Right atrium auricular region (tissue), 2 donors: ENCODE measurements around the gene LYL1. TPM values are rescaled to one million over a fixed set of nuclear protein-coding genes. Genes with fewer than 3 reads are reported as not detected.

Source experiments
- DNase-seq: peaks from one replicate; pipeline ENCODE4 v3.0.0-alpha.2; 2019; ENCODE audit warnings: low spot score
- H3K27ac ChIP-seq, 2 donors: fragments of 200-600 bp; sonication (generic); 1 replicate in 1 of 2; 2 replicates in 1 of 2; pipeline ENCODE4 v1.5.1; 2016 to 2019
- H3K27me3 ChIP-seq, 2 donors: fragments of 200-600 bp; sonication (generic); one replicate each; pipeline versions ENCODE4 v1.5.1 to v1.6.0; 2017 to 2019
- H3K36me3 ChIP-seq: fragments of 200-600 bp; sonication (generic); one replicate; pipeline ENCODE4 v1.5.1; 2016
- H3K4me1 ChIP-seq, 2 donors: fragments of 200-600 bp; sonication (generic); one replicate each; pipeline versions ENCODE4 v1.5.1 to v1.6.0; 2017 to 2019
- H3K4me3 ChIP-seq, 2 donors: fragments of 200-600 bp; sonication (generic); 1 replicate in 1 of 2; 2 replicates in 1 of 2; pipeline ENCODE4 v1.5.1; 2017 to 2019; ENCODE audit warnings: mild to moderate bottlenecking in 1 of 2, moderate library complexity in 1 of 2
- H3K9me3 ChIP-seq, 2 donors: fragments of 200-600 bp; sonication (generic); one replicate each; pipeline ENCODE4 v1.5.1; 2019
- total RNA-seq, 2 donors: library from RNA; depleted of rRNA; stranded (reverse); fragments of >200 nt; gene quantifications; one replicate each; pipeline ENCODE4 v1.1.0, GENCODE V29; 2016
- TF ChIP-seq, protein P1 (sequence below), 2 donors: fragments of 200-600 bp; sonication (generic); IDR thresholded peaks; one replicate each; pipeline ENCODE4 v1.5.1; 2019; ENCODE audit warnings: antibody characterized with exemption in 2 of 2

Gene LYL1
- total RNA-seq, 2 donors from 2014 or later: 10.2 to 15.3 TPM

DNA sequence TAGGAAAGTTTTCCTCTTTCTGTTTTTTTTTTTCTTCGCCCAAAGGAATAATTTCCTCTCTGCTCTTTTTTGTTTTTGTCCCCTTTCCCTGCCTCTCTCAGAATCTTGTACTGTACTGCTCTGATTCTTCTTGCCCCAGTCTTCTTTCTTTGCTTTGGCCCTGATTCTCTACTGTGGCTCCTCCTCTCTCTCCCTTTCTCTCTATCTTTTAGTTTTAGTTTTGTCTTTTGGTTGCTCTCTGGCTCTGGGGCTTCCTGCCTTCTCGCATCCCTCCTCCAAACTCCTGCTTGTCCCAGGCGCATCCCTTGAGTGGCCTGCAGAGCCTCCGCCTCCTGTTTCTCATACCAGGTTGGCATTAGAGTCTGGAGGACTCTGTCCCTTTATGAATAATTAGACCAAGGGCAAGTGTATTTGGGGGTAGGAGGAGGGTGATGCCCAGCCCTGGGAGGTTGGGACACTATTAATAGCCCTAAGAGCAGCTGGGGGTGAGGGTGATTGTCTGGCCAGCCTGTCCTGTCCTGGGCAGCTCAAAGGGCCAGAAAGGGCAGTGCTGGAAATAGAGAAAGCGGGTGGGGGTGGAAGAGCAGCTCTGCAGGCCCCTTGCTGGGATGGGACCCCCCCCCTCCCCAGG is 39.1 kb downstream of the LYL1 start:
- TF ChIP-seq, protein P1, sequence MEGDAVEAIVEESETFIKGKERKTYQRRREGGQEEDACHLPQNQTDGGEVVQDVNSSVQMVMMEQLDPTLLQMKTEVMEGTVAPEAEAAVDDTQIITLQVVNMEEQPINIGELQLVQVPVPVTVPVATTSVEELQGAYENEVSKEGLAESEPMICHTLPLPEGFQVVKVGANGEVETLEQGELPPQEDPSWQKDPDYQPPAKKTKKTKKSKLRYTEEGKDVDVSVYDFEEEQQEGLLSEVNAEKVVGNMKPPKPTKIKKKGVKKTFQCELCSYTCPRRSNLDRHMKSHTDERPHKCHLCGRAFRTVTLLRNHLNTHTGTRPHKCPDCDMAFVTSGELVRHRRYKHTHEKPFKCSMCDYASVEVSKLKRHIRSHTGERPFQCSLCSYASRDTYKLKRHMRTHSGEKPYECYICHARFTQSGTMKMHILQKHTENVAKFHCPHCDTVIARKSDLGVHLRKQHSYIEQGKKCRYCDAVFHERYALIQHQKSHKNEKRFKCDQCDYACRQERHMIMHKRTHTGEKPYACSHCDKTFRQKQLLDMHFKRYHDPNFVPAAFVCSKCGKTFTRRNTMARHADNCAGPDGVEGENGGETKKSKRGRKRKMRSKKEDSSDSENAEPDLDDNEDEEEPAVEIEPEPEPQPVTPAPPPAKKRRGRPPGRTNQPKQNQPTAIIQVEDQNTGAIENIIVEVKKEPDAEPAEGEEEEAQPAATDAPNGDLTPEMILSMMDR (IDR thresholded peaks at IDR 0.05): no peak
- no peaks in the 10 kb centered on the region for H3K36me3 ChIP-seq
- peaks cover 0 to 100% of the 10 kb centered on the region in 2 donors for H3K4me1 ChIP-seq
- H3K4me3 ChIP-seq: no peak overlapping the region
- no peaks in the 10 kb centered on the region for H3K9me3 ChIP-seq
- H3K27me3 ChIP-seq: no peaks in the 10 kb centered on the region
- peak overlapping the region; percentile 91 for H3K27ac ChIP-seq
- DNase-seq: no peak

DNA sequence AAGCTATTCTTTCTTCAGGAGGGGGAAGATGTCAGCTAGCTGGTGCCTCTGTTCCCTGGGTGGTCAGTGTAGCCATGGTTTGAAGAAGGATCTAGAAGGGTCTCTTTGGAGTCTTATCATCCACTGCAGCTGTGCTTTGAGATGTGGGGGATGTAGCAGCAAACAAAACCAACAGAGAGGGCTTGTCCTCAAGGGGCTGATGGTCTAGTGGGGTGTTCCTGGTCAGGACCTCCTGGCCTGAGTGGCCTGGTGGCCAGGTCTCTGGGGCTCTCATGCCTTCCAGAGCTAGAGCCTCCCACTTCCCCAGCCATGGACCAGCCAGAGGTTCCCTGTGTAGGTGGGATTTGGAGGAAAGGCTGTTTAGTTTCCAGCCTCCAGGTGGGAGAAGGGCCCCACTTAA is 40.3 kb downstream of the LYL1 start:
- H3K4me3 ChIP-seq: no peak overlapping the region
- no peaks in the 10 kb centered on the region for H3K36me3 ChIP-seq
- TF ChIP-seq, protein P1 (IDR thresholded peaks at IDR 0.05): no peak
- H3K4me1 ChIP-seq: peaks cover 0 to 100% of the 10 kb centered on the region in 2 donors
- DNase-seq: no peak
- peak overlapping the region; percentile 91 for H3K27ac ChIP-seq
- no peaks in the 10 kb centered on the region for H3K27me3 ChIP-seq
- no peaks in the 10 kb centered on the region for H3K9me3 ChIP-seq

DNA sequence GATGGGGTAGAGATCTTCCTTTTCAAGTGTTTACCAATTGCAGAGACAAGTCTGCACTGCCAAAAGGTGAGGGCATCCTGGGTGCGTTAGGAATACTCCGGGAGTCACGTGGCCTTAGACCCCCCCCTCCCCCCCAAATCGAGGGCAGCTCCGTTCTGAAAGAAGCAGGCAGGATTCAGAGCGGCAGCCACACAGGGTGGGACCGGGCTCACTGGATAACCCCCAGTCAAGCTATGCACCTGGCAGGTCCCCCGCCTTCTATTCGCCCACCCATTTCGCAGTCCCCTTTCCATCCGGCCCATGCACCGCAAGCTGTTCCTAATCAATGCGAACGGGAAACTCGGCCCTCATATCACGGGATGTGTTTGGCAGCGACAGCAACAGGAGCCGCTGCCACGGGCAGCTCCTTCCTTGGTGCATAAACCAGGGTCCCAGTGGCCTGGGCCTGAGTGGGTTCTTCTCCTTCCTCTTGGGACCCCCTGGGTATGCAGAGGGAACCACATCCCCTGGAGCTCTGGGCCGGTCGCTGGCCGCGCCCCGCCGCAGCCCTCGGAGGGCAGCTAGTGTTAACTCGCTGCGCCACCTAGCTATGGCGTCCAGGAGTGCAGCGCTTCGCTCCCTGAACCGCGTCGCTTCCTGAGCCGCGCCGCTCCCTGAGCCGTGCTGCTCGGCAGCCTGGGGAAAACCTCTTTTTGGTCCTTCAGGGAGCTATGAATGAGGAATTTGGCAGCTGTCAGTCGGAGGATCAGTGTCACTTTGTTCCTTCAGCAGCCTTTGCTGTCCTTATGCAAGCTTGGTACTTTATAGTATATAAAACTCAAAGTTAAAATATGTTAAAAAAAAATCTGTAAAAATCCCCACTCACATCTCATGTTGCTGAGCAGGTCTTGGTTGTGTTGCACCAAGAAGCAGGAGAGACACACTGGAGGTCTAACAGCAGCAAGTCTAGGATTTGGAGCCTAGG is 41.4 kb downstream of the LYL1 start:
- peak; percentile 80 for DNase-seq
- peak overlapping the region; percentile 91 for H3K27ac ChIP-seq
- H3K9me3 ChIP-seq: no peaks in the 10 kb centered on the region
- H3K27me3 ChIP-seq: no peaks in the 10 kb centered on the region
- no peaks in the 10 kb centered on the region for H3K36me3 ChIP-seq
- TF ChIP-seq, protein P1 (IDR thresholded peaks at IDR 0.05): peak; percentile 94 to 99
- H3K4me3 ChIP-seq: peak overlapping the region; percentile 29 to 50
- H3K4me1 ChIP-seq: peaks cover 0 to 100% of the 10 kb centered on the region in 2 donors

DNA sequence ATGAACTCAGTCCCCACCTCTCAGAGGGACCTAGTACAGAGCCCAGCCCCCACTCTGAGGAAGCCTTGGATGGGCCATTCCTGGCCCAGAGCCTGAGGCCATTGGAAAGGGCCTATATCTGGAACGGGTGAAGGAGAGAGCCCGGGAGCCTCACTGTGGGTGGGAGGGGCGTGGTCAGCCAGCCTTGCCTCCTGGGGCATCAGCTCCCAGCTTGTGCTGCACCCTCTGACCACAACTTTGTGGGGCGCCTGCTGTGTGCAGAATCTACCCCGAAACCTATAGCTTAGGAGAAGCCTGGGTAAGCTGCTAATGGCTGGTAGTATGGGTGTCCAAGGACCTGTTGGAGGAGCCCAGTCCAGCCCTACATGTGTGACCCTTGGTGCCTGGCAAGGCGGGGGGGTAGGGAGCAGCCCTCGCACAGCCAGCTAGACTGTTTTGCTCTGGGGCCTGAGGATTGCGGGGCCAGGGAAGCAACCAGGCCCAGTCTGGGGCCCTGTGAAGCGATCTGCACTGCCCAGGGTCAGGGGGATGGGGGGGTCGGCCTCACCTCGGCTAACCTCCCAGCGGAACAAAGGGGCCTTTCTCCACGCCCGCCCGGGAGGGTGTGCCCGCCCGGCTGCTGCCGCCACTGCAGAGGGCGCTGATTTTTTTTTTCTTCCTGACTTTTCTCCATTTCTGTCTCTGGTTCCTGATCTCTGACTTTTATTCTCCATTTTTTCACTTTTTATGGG is 42.3 kb downstream of the LYL1 start:
- Histone ChIP-seq H3K27me3 (no peaks in the 10 kb centered on the region), H3K27ac (peak overlapping the region; percentile 91), H3K4me1 (peaks cover 0 to 100% of the 10 kb centered on the region in 2 donors), H3K4me3 (peak overlapping the region; percentile 29 to 50), H3K9me3 (no peaks in the 10 kb centered on the region), H3K36me3 (no peaks in the 10 kb centered on the region)
- no peak for DNase-seq
- TF ChIP-seq, protein P1 (IDR thresholded peaks at IDR 0.05): no peak

DNA sequence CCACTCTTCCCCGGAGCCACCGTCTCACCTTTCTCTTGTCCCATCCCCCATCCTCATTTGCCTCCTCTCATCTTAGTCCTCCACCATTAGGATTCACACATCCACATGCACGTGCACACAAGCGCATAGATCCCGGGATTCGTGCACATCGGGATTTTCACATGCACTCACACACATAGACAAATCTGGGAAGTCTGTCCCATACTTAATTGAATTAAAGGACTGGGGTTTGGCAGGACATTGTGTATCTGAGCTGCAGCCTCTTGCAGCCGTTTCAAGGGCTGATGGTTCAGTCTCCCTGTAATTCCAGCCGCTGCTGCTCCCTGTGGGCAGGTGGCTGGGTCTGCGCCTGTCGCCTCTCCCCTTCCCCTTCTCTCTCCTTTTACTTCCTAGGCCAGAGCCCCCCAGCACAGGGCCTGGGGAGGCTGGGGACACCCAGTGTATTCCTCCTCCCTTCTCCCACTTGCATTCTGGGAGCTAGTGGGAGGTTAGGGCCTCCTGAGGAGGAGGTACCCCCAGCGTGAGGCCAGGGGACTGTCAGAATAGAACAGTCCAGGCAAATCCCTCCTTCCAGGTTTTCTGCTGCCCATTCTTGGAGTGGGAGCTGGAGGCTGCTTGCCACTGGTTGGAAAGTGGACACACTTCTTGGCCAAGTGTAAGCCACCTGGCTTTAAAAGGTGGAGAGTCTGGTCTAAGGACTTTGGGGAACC is 43.6 kb downstream of the LYL1 start:
- TF ChIP-seq, protein P1 (IDR thresholded peaks at IDR 0.05): peak in 1 of 2 donors; percentile 35
- no peak for DNase-seq
- no peak overlapping the region for H3K4me3 ChIP-seq
- no peaks in the 10 kb centered on the region for H3K36me3 ChIP-seq
- no peaks in the 10 kb centered on the region for H3K27me3 ChIP-seq
- H3K27ac ChIP-seq: peak overlapping the region; percentile 91 to 97
- H3K9me3 ChIP-seq: no peaks in the 10 kb centered on the region
- peaks cover 0 to 100% of the 10 kb centered on the region in 2 donors for H3K4me1 ChIP-seq
